Kidney epithelial cell (primary cell): ENCODE results near the gene TRIM49D1. TPM values are rescaled to one million over a fixed set of nuclear protein-coding genes. Genes with fewer than 3 reads are reported as not detected.
A peak's percentile ranks its signal among the peaks of the same experiment; 100 is the strongest.
"Not testable (repeated sequence)": the region's sequence is repeated elsewhere in the genome, so short reads cannot be mapped to it uniquely, and the experiment has no call there.

Experiments used
- DNase-seq: peaks from one replicate; pipeline ENCODE4 v3.0.0-alpha.2; 2010; ENCODE audit warnings: low read depth
- H3K27me3 ChIP-seq: 2 replicates; pipeline ENCODE4 v1.6.0; 2011; ENCODE audit warnings: low read length; ENCODE audit not compliant: control insufficient read depth, insufficient read depth
- H3K36me3 ChIP-seq: 2 replicates; pipeline ENCODE4 v1.5.1; 2011; ENCODE audit warnings: low read length; ENCODE audit not compliant: control insufficient read depth, insufficient read depth
- H3K4me3 ChIP-seq: 2 replicates; pipeline ENCODE4 v1.5.1; 2011; ENCODE audit warnings: low read depth, mild to moderate bottlenecking, control low read depth, low read length
- CTCF ChIP-seq: IDR thresholded peaks from 2 replicates; pipeline ENCODE4 v1.5.1; 2011; ENCODE audit warnings: mild to moderate bottlenecking, moderate library complexity, low read length, control low read depth, inconsistent platforms; ENCODE audit not compliant: insufficient read depth, poor library complexity, severe bottlenecking
- total RNA-seq: library from RNA; depleted of rRNA; stranded (reverse); fragments of >200 nt; gene quantifications from 2 replicates; pipeline ENCODE4 v1.2.3, GENCODE V29; 2015

The TRIM49D1 gene
- total RNA-seq: not detected in 2 replicates

DNA sequence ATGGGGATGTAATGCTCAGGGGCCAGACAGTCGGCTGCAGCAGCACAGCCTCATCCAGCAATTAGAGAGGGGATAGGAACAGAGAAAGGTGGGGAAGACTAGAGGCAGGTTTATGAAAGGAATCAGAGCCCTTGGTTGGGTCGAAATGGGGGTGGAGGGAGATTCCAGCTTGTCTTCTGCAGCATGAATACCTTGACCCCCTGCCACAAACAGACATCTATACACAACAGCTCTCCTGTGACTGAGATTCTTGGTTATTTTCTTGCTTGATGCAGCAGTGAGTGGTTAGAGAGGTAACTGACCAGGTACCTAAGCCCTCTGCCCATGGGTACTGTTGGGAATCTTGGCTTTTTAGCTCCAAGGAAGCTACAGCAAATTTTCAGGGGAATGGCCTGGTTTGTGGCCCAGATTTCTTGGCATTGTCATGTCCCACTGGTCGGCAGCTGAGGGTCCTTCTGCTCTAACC, at the start of gene TRIM49D1:
TSS of gene TRIM49D1 (minus strand) at position 51 of the 466 bp plus-strand sequence. CDS start 4,535 bp downstream, outside the sequence.
- Histone ChIP-seq H3K4me3 (no peak within 1 kb of the TSS), H3K36me3 (no peaks in the 10 kb centered on the region), H3K27me3 (no peaks in the 10 kb centered on the region)
- TF ChIP-seq CTCF: no peak
- no peak for DNase-seq

DNA sequence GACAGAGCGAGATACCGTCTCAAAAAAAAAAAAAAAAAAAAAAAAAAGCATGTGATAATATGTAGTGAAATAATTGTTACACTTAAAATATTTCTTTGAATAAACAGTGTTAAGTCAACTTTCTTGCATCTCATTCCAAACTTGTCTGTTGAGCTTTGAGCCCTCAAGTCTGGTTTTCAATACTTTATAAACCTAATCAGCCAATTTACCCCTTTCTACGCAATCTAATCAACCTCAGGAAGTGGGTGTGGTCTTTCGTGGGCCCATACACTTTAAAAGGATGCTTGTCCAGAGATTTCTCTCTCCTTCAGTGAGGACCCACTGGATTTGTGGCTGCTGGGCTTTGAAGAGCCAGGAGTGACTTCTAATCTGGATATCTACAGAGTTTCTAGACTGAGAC, 43.7 kb upstream of the TRIM49D1 start, which contains the start of gene TRIM64:
TSS of gene TRIM64 (plus strand) at position 301 of the 400 bp plus-strand sequence. CDS start 2,467 bp downstream, outside the sequence.
- H3K4me3 ChIP-seq: not testable (repeated sequence)

GRCh38 chr11:89960833-89961232, 38.8 kb upstream of the TRIM49D1 start:
- H3K27me3 ChIP-seq, H3K4me3 ChIP-seq, DNase-seq, H3K36me3 ChIP-seq: not testable (repeated sequence)

More for the DNA sequence above, 43.7 kb upstream of the TRIM49D1 start, which contains the start of gene TRIM64:
- DNase-seq, H3K27me3 ChIP-seq, H3K36me3 ChIP-seq: not testable (repeated sequence)

GRCh38 chr11:89923764-89924163, 1.7 kb upstream of the TRIM49D1 start, which contains the start of gene TRIM49D2:
TSS of gene TRIM49D2 (plus strand) at chr11:89924064. CDS start at chr11:89926762, 2,698 bp downstream.
- DNase-seq: not testable (repeated sequence)

GRCh38 chr11:89900809-89901208, 21.2 kb downstream of the TRIM49D1 start:
- H3K4me3 ChIP-seq, H3K27me3 ChIP-seq, DNase-seq, H3K36me3 ChIP-seq: not testable (repeated sequence)

More at GRCh38 chr11:89923764-89924163, 1.7 kb upstream of the TRIM49D1 start, which contains the start of gene TRIM49D2:
- not testable (repeated sequence) for H3K4me3 ChIP-seq, H3K36me3 ChIP-seq, H3K27me3 ChIP-seq

DNA sequence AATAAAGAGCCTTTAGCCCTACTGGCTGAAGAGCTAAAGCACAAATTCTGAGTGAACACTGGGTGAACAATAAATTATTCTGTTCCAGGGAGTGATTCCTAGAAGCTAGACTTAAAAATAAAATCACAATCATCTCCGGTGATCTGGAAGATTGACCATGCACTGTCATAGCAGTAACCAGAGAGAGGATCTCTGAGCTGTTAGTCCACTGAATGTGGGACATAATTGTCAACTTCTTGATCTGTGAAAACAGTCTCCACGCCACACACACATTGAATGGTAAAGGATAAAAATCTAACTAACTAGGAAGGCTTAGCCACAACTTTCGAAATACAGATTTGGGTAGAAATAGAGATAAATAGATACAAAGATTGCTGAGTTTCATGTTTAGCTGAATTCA, 28.8 kb downstream of the TRIM49D1 start:
- DNase-seq, H3K27me3 ChIP-seq, H3K4me3 ChIP-seq, H3K36me3 ChIP-seq: not testable (repeated sequence)

DNA sequence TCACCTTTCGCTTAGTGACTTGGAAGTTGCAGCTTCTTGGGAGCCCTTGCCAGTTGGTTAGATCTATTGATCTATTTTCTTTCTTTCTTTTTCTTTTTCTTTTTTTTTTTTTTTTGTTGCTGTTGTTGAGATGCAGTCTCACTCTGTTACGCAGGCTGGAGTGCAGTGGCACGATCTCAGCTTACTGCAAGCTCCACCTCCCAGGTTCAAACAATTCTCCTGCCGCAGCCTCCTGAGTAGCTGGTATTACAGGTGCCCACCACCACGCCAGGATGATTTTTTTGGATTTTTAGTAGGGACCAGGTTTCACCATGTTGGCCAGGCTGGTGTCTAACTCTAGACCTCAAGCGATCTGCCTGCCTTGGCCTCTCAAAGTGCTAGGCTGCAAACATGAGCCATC, 44.5 kb downstream of the TRIM49D1 start:
- not testable (repeated sequence) for DNase-seq, H3K27me3 ChIP-seq, H3K36me3 ChIP-seq, H3K4me3 ChIP-seq

GRCh38 chr11:89872588-89872987, 49.5 kb downstream of the TRIM49D1 start:
- H3K36me3 ChIP-seq, H3K27me3 ChIP-seq, DNase-seq, H3K4me3 ChIP-seq: not testable (repeated sequence)

GRCh38 chr11:89865223-89865622, 56.8 kb downstream of the TRIM49D1 start:
- not testable (repeated sequence) for H3K27me3 ChIP-seq, DNase-seq, H3K36me3 ChIP-seq, H3K4me3 ChIP-seq

DNA sequence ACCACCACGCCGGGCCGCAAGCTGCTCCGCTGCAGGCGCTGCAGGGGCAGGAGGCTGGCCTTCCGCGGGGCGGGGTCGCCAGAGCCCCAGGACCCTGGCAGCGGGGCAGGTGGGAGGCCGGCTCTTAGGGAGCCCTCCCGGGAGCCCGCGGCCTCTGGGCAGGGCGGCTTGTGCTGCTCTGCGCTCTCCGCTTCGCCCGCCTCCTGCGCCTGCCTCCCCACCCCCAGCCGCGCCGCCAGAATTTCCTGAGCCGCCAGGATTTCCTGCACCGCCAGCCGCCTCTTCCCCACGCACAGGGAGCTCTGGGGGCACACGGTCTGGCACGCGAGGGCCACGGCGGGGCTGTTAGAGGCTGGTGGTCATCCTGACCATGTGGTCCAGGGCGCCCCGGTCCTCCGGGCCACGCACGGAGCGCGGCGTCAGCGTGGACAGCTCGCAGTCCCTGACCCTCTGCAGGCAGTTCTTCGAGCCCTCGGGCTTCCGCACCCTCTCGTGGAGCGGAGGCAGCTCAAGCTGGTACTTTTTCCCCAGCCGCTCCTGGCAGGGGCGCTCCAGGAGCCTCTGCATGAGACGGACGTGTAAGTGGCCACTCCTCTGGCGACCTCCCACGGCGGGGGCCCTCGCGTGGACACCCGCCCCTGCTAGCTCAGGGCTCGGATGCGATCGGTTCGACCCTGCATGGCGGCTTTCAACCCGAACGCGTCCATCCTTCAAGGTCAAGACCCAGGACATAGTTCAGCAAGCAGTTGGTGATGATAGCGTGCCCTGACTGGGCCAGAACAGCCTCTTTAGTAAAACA, 57.9 kb downstream of the TRIM49D1 start:
- H3K27me3 ChIP-seq, DNase-seq, H3K36me3 ChIP-seq: not testable (repeated sequence)
- H3K4me3 ChIP-seq: peak overlapping the region; percentile 14

Other genes starting within 250 kb of the TRIM49D1 start
- not detected in 2 replicates for gene TRIM77, start 211.9 kb downstream of the TRIM49D1 start, total RNA-seq
- gene TRIM49, start 113.7 kb downstream of the TRIM49D1 start, total RNA-seq: not detected in 2 replicates
- not detected in 2 replicates for gene TRIM64B, start 43.8 kb downstream of the TRIM49D1 start, total RNA-seq
- gene TRIM49D2, start 1.8 kb upstream of the TRIM49D1 start, total RNA-seq: not detected in 2 replicates
- not detected in 2 replicates for gene TRIM64, start 43.8 kb upstream of the TRIM49D1 start, total RNA-seq
- not detected in 2 replicates for gene TRIM49C, start 108.9 kb upstream of the TRIM49D1 start, total RNA-seq
- gene UBTFL1, start 163.7 kb upstream of the TRIM49D1 start, total RNA-seq: not detected in 2 replicates
- gene NAALAD2, start 212.4 kb upstream of the TRIM49D1 start, total RNA-seq: 0.27 and 0.88 TPM in 2 replicates